ENCODE data around the gene UNKL. TPM values are rescaled to one million over a fixed set of nuclear protein-coding genes. Genes with fewer than 3 reads are reported as not detected.

UNKL gene
- total RNA-seq, 1 experiment from 2014 or later = 18.8 TPM

- Histone ChIP-seq H3K9ac (ENCODE audit: low read length) (no peak overlapping the region), H4K20me1 (ENCODE audit: low read length) (no peaks in the 10 kb centered on the region), H3K9me2 (replicated peaks; ENCODE audit: low read length) (no peaks in the 10 kb centered on the region), H3K4me3 (ENCODE audit: low read length) (no peak overlapping the region), H3K4me2 (ENCODE audit: low read length) (no peak overlapping the region), H3K27ac (ENCODE audit: low read length) (no peak overlapping the region), H3K27me3 (ENCODE audit: low read length) (no peaks in the 10 kb centered on the region), H2AFZ (ENCODE audit: low read length) (no peak overlapping the region), H3K79me2 (ENCODE audit: low read length) (no peaks in the 10 kb centered on the region), H3K9me3 (ENCODE audit: low read length) (no peaks in the 10 kb centered on the region), H3K36me3 (ENCODE audit: low read depth, low read length) (no peaks in the 10 kb centered on the region), H3K4me1 (ENCODE audit: insufficient read depth, low read length) (no peaks in the 10 kb centered on the region), H3F3A (ENCODE audit: low read length, unreplicated experiment) (no peaks in the 10 kb centered on the region)
- no peak for DNase-seq
- POLR2A ChIA-PET (ENCODE audit: unreplicated experiment) = no interaction called here
- CTCF ChIA-PET = no interaction called here
- TF ChIP-seq EZH2phosphoT487 (IDR thresholded peaks at IDR 0.05; ENCODE audit: borderline replicate concordance, low read length) (no peak), EZH2 (IDR thresholded peaks at IDR 0.05; ENCODE audit: low read length, unreplicated experiment) (no peak)
- TF ChIP-seq, protein P1, sequence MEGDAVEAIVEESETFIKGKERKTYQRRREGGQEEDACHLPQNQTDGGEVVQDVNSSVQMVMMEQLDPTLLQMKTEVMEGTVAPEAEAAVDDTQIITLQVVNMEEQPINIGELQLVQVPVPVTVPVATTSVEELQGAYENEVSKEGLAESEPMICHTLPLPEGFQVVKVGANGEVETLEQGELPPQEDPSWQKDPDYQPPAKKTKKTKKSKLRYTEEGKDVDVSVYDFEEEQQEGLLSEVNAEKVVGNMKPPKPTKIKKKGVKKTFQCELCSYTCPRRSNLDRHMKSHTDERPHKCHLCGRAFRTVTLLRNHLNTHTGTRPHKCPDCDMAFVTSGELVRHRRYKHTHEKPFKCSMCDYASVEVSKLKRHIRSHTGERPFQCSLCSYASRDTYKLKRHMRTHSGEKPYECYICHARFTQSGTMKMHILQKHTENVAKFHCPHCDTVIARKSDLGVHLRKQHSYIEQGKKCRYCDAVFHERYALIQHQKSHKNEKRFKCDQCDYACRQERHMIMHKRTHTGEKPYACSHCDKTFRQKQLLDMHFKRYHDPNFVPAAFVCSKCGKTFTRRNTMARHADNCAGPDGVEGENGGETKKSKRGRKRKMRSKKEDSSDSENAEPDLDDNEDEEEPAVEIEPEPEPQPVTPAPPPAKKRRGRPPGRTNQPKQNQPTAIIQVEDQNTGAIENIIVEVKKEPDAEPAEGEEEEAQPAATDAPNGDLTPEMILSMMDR (conservative IDR thresholded peaks at IDR 0.05; ENCODE audit: low read depth, low read length) = no peak
- intact Hi-C loops (cut with micrococcal nuclease) = no loop called here
- BruUV-seq (replicated peaks) = no TSS peak
- no peak for ATAC-seq
These were observed 19.0 kb downstream of the UNKL start for GRCh38 chr16:1395444-1396031.

- TF ChIP-seq EZH2phosphoT487 (IDR thresholded peaks at IDR 0.05; ENCODE audit: borderline replicate concordance, low read length) = no peak
- no peak for TF ChIP-seq EZH2 (IDR thresholded peaks at IDR 0.05; ENCODE audit: low read length, unreplicated experiment)
- TF ChIP-seq, protein P1 (conservative IDR thresholded peaks at IDR 0.05; ENCODE audit: low read depth, low read length) = no peak
- intact Hi-C loops (cut with micrococcal nuclease) = no loop called here
- Histone ChIP-seq H3K4me2 (ENCODE audit: low read length) (no peak overlapping the region), H3K4me1 (ENCODE audit: insufficient read depth, low read length) (no peaks in the 10 kb centered on the region), H3K9ac (ENCODE audit: low read length) (no peak overlapping the region), H3K9me3 (ENCODE audit: low read length) (no peaks in the 10 kb centered on the region), H2AFZ (ENCODE audit: low read length) (no peak overlapping the region), H3K79me2 (ENCODE audit: low read length) (no peaks in the 10 kb centered on the region), H3K4me3 (ENCODE audit: low read length) (no peak overlapping the region), H3F3A (ENCODE audit: low read length, unreplicated experiment) (no peaks in the 10 kb centered on the region), H3K27ac (ENCODE audit: low read length) (no peak overlapping the region), H3K9me2 (replicated peaks; ENCODE audit: low read length) (no peaks in the 10 kb centered on the region), H3K36me3 (ENCODE audit: low read depth, low read length) (no peaks in the 10 kb centered on the region), H4K20me1 (ENCODE audit: low read length) (no peaks in the 10 kb centered on the region), H3K27me3 (ENCODE audit: low read length) (no peaks in the 10 kb centered on the region)
- DNase-seq = no peak
- CTCF ChIA-PET = no interaction called here
- BruUV-seq (replicated peaks) = no TSS peak
- ATAC-seq = no peak
- POLR2A ChIA-PET (ENCODE audit: unreplicated experiment) = no interaction called here
These were observed 20.0 kb downstream of the UNKL start for GRCh38 chr16:1394367-1394951.

GRCh38 chr16:1393613-1394176 lies 20.8 kb downstream of the UNKL start:
- Histone ChIP-seq H3K4me1 (ENCODE audit: insufficient read depth, low read length) (no peaks in the 10 kb centered on the region), H3K79me2 (ENCODE audit: low read length) (no peaks in the 10 kb centered on the region), H3K36me3 (ENCODE audit: low read depth, low read length) (no peaks in the 10 kb centered on the region), H3K9me2 (replicated peaks; ENCODE audit: low read length) (no peaks in the 10 kb centered on the region), H3K4me2 (ENCODE audit: low read length) (no peak overlapping the region), H3K9me3 (ENCODE audit: low read length) (no peaks in the 10 kb centered on the region), H4K20me1 (ENCODE audit: low read length) (no peaks in the 10 kb centered on the region), H2AFZ (ENCODE audit: low read length) (no peak overlapping the region), H3K27ac (ENCODE audit: low read length) (no peak overlapping the region), H3F3A (ENCODE audit: low read length, unreplicated experiment) (no peaks in the 10 kb centered on the region), H3K27me3 (ENCODE audit: low read length) (no peaks in the 10 kb centered on the region), H3K9ac (ENCODE audit: low read length) (no peak overlapping the region), H3K4me3 (ENCODE audit: low read length) (no peak overlapping the region)
- ChIA-PET CTCF (no interaction called here), POLR2A (ENCODE audit: unreplicated experiment) (no interaction called here)
- ATAC-seq (no peak), DNase-seq (no peak)
- intact Hi-C loops (cut with micrococcal nuclease) = no loop called here
- TF ChIP-seq EZH2 (IDR thresholded peaks at IDR 0.05; ENCODE audit: low read length, unreplicated experiment) (no peak), EZH2phosphoT487 (IDR thresholded peaks at IDR 0.05; ENCODE audit: borderline replicate concordance, low read length) (no peak)
- BruUV-seq (replicated peaks) = no TSS peak
